Neural cell (in vitro differentiated cells): ENCODE results near the gene GAP43. TPM values are rescaled to one million over a fixed set of nuclear protein-coding genes. Genes with fewer than 3 reads are reported as not detected.

Source experiments
- H2AFZ ChIP-seq: fragments of 200-600, 300-800 bp; sonication (generic), shearing (Covaris generic); 2 replicates; pipeline ENCODE4 v1.6.0; 2014; ENCODE audit warnings: low read depth, mild to moderate bottlenecking, antibody characterized with exemption, low read length, moderate library complexity
- H3F3A ChIP-seq: fragments of 200-600 bp; shearing (Covaris generic); 2 replicates; pipeline ENCODE4 v1.6.1; 2016; ENCODE audit warnings: mild to moderate bottlenecking, moderate library complexity, mixed read lengths, antibody characterized with exemption, low read length; ENCODE audit not compliant: insufficient read depth, poor library complexity, severe bottlenecking
- H3K27ac ChIP-seq: fragments of 200-600, 300-800 bp; sonication (generic), shearing (Covaris generic); 2 replicates; pipeline ENCODE4 v1.5.1; 2014; ENCODE audit warnings: mild to moderate bottlenecking, low read length, moderate library complexity
- H3K27me3 ChIP-seq: fragments of 300-800, 200-600 bp; sonication (generic), shearing (Covaris generic); 2 replicates; pipeline ENCODE4 v1.6.0; 2014; ENCODE audit warnings: mild to moderate bottlenecking, low read depth, low read length, moderate library complexity; ENCODE audit not compliant: insufficient read depth
- H3K36me3 ChIP-seq: fragments of 300-800, 200-600 bp; sonication (generic), shearing (Covaris generic); 2 replicates; pipeline ENCODE4 v1.5.1; 2014; ENCODE audit warnings: mild to moderate bottlenecking, antibody characterized with exemption, low read length, moderate library complexity; ENCODE audit not compliant: insufficient read depth
- H3K4me2 ChIP-seq: fragments of 300-800, 200-600 bp; sonication (generic), shearing (Covaris generic); 2 replicates; pipeline ENCODE4 v1.6.0; 2014; ENCODE audit warnings: mild to moderate bottlenecking, low read length
- H3K4me3 ChIP-seq: fragments of 300-800, 200-600 bp; sonication (generic), shearing (Covaris generic); 2 replicates; pipeline ENCODE4 v1.5.1; 2014; ENCODE audit warnings: mild to moderate bottlenecking, low read length, moderate library complexity
- H3K79me2 ChIP-seq: fragments of 200-600 bp; shearing (Covaris generic); replicated peaks from 2 replicates; pipeline ENCODE4 v1.6.0; 2014; ENCODE audit warnings: mild to moderate bottlenecking, low read length, moderate library complexity; ENCODE audit not compliant: insufficient read depth
- H3K9ac ChIP-seq: fragments of 300-800, 200-600 bp; sonication (generic), shearing (Covaris generic); 2 replicates; pipeline ENCODE4 v1.6.1; 2016; ENCODE audit warnings: mild to moderate bottlenecking, low read length, mixed read lengths
- H3K9me2 ChIP-seq: fragments of 200-600 bp; shearing (Covaris generic); 2 replicates; pipeline ENCODE4 v1.6.1; 2016; ENCODE audit warnings: mild to moderate bottlenecking, low read length, mixed read lengths; ENCODE audit not compliant: insufficient read depth
- H3K9me3 ChIP-seq: fragments of 200-600, 300-800 bp; sonication (generic), shearing (Covaris generic); 2 replicates; pipeline ENCODE4 v1.6.1; 2016; ENCODE audit warnings: mild to moderate bottlenecking, mixed run types, low read length, moderate library complexity, mixed read lengths
- H4K20me1 ChIP-seq: fragments of 200-600 bp; shearing (Covaris generic); 2 replicates; pipeline ENCODE4 v1.6.1; 2016; ENCODE audit warnings: mild to moderate bottlenecking, mixed run types; ENCODE audit not compliant: insufficient read depth
- CTCF ChIP-seq: fragments of 450-650 bp; IDR thresholded peaks from 2 replicates; pipeline ENCODE4 v1.5.1; 2014; ENCODE audit warnings: antibody characterized with exemption, mild to moderate bottlenecking, moderate library complexity; ENCODE audit not compliant: poor library complexity, severe bottlenecking
- EP300 ChIP-seq: fragments of 450-650 bp; conservative IDR thresholded peaks from 2 replicates; pipeline ENCODE4 v1.6.1; 2014; ENCODE audit warnings: antibody characterized with exemption, mild to moderate bottlenecking, moderate library complexity; ENCODE audit not compliant: poor library complexity, severe bottlenecking
- EZH2 ChIP-seq: fragments of 200-600, 300-800 bp; shearing (Covaris generic), sonication (generic); IDR thresholded peaks from 2 replicates; pipeline ENCODE4 v1.6.1; 2014; ENCODE audit warnings: antibody characterized with exemption, low read length, borderline replicate concordance, mild to moderate bottlenecking; ENCODE audit not compliant: insufficient read depth, poor library complexity, severe bottlenecking
- MXI1 ChIP-seq: fragments of 450-650 bp; conservative IDR thresholded peaks from 2 replicates; pipeline ENCODE4 v1.6.1; 2014; ENCODE audit warnings: antibody characterized with exemption, mild to moderate bottlenecking; ENCODE audit not compliant: poor library complexity, severe bottlenecking
- POLR2AphosphoS5 ChIP-seq: IDR thresholded peaks from 2 replicates; pipeline ENCODE4 v1.6.1; 2012
- RAD21 ChIP-seq: fragments of 450-650 bp; conservative IDR thresholded peaks from 2 replicates; pipeline ENCODE4 v1.6.1; 2014; ENCODE audit warnings: antibody characterized with exemption, mild to moderate bottlenecking, moderate library complexity
- REST ChIP-seq: IDR thresholded peaks from 2 replicates; pipeline ENCODE4 v1.6.1; 2012; ENCODE audit warnings: borderline replicate concordance
- SMC3 ChIP-seq: fragments of 450-650 bp; conservative IDR thresholded peaks from 2 replicates; pipeline ENCODE4 v1.6.1; 2014; ENCODE audit warnings: antibody characterized with exemption, mild to moderate bottlenecking, moderate library complexity; ENCODE audit not compliant: poor library complexity
- TAF1 ChIP-seq: IDR thresholded peaks from 2 replicates; pipeline ENCODE4 v1.6.1; 2012; ENCODE audit warnings: low read depth
- polyA plus RNA-seq: library from polyadenylated mRNA; depleted of rRNA; stranded (reverse); fragments of >200 nt; gene quantifications from 2 replicates; pipeline ENCODE4 v1.2.3, GENCODE V29; 2014

GAP43 gene
- polyA plus RNA-seq, 1 donor from 2014 or later = 1,327 TPM

DNA sequence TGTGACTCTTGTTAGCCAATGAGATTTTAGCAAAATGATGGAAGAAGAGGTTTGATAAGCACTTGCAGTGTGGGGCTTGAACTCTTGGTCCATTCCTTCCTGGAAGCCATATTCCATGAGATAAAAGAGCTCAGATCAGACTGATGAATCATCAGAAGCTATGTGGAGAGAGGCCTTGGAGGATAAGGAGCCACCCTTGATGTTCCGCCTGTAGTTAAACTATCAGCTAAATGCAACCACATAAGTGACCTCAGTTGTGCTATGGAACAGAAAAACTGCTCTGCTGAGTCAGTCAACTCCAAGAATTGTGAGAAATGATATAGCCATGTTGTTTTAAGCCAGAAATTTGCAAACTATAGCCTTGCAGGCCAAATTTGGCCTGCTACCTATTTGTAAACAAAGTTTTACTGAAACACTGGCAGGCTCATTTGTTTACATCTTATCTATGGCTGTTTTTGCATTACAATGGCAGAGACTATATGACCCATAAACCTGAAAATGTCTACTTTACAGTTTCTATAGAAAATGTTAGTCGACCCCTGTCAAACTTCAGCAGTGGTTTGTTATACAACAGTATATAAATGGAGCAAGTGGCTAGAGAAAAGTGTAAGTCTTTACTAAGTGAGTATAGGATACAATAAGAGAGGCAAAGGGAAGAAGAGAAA lies 27.6 kb upstream of the GAP43 start:
- Histone ChIP-seq H3K27me3 (no peaks in the 10 kb centered on the region), H3K9ac (no peak overlapping the region), H3K4me3 (no peak overlapping the region), H4K20me1 (no peaks in the 10 kb centered on the region), H3K9me2 (no peaks in the 10 kb centered on the region), H3K27ac (no peak overlapping the region), H2AFZ (no peak overlapping the region), H3K79me2 (no peaks in the 10 kb centered on the region), H3F3A (no peaks in the 10 kb centered on the region), H3K36me3 (no peaks in the 10 kb centered on the region), H3K4me2 (no peak overlapping the region), H3K9me3 (no peaks in the 10 kb centered on the region)
- no peak for TF ChIP-seq EP300
- TF ChIP-seq MXI1 = no peak
- no peak for TF ChIP-seq RAD21
- no peak for TF ChIP-seq TAF1
- no peak for TF ChIP-seq SMC3
- TF ChIP-seq POLR2AphosphoS5 = no peak
- no peak for TF ChIP-seq CTCF
- TF ChIP-seq REST = no peak
- no peak for TF ChIP-seq EZH2

GRCh38 chr3:115598216-115598615 lies 25.1 kb upstream of the GAP43 start:
- no peaks in the 10 kb centered on the region for H4K20me1 ChIP-seq
- H3K36me3 ChIP-seq = no peaks in the 10 kb centered on the region
- H3F3A ChIP-seq = no peaks in the 10 kb centered on the region
- H3K9me2 ChIP-seq = no peaks in the 10 kb centered on the region
- no peak overlapping the region for H3K4me3 ChIP-seq
- no peaks in the 10 kb centered on the region for H3K27me3 ChIP-seq
- no peaks in the 10 kb centered on the region for H3K79me2 ChIP-seq
- no peak overlapping the region for H2AFZ ChIP-seq
- no peak overlapping the region for H3K9ac ChIP-seq
- TF ChIP-seq CTCF = no peak
- TF ChIP-seq POLR2AphosphoS5 = no peak
- no peak for TF ChIP-seq REST
- no peak for TF ChIP-seq RAD21
- TF ChIP-seq MXI1 = no peak
- TF ChIP-seq EP300 = no peak
- no peak for TF ChIP-seq SMC3
- TF ChIP-seq EZH2 = no peak
- no peak for TF ChIP-seq TAF1
- no peaks in the 10 kb centered on the region for H3K9me3 ChIP-seq
- H3K27ac ChIP-seq = no peak overlapping the region
- H3K4me2 ChIP-seq = no peak overlapping the region
